ENCODE data around the gene LCE1E. TPM values are rescaled to one million over a fixed set of nuclear protein-coding genes. Genes with fewer than 3 reads are reported as not detected.

The LCE1E gene
- total RNA-seq, 4 donors from 2014 or later = not detected

GRCh38 chr1:152783095-152783494, 3.0 kb upstream of the LCE1E start:
- Histone ChIP-seq H3K36me3 (no peaks in the 10 kb centered on the region), H3K4me1 (no peaks in the 10 kb centered on the region), H3K4me3 (no peak overlapping the region), H3K27me3 (no peaks in the 10 kb centered on the region), H3K9me3 (no peaks in the 10 kb centered on the region), H3K27ac (no peak overlapping the region)
- TF ChIP-seq POLR2A (IDR thresholded peaks at IDR 0.05) (no peak), CTCF (IDR thresholded peaks at IDR 0.05) (no peak)
- DNase-seq = no peak
- intact Hi-C loops (cut with DNase I; ENCODE audit: low total_unique reads) = no loop called here

GRCh38 chr1:152795686-152796085, 9.6 kb downstream of the LCE1E start:
- H3K4me1 ChIP-seq = no peaks in the 10 kb centered on the region

GRCh38 chr1:152796421-152796820, 10.4 kb downstream of the LCE1E start, which contains the start of gene LCE1D:
TSS of gene LCE1D (plus strand) at chr1:152796721. CDS start at chr1:152797795, 1,074 bp downstream.
- intact Hi-C loops (cut with DNase I; ENCODE audit: low total_unique reads) = no loop called here
- H3K27ac ChIP-seq = no peak within 1 kb of the TSS
- no peaks in the 10 kb centered on the region for H3K4me1 ChIP-seq
- no peak for DNase-seq
- H3K36me3 ChIP-seq = no peaks in the 10 kb centered on the region
- H3K27me3 ChIP-seq = no peaks in the 10 kb centered on the region
- no peak for TF ChIP-seq POLR2A (IDR thresholded peaks at IDR 0.05)
- no peak for TF ChIP-seq CTCF (IDR thresholded peaks at IDR 0.05)
- no peak within 1 kb of the TSS for H3K4me3 ChIP-seq
- H3K9me3 ChIP-seq = no peaks in the 10 kb centered on the region

More at GRCh38 chr1:152795686-152796085, 9.6 kb downstream of the LCE1E start:
- H3K27me3 ChIP-seq = no peaks in the 10 kb centered on the region
- DNase-seq = no peak
- H3K27ac ChIP-seq = no peak overlapping the region
- no peak overlapping the region for H3K4me3 ChIP-seq
- intact Hi-C loops (cut with DNase I; ENCODE audit: low total_unique reads) = no loop called here
- no peaks in the 10 kb centered on the region for H3K36me3 ChIP-seq
- TF ChIP-seq POLR2A (IDR thresholded peaks at IDR 0.05) = no peak
- TF ChIP-seq CTCF (IDR thresholded peaks at IDR 0.05) = no peak
- H3K9me3 ChIP-seq = no peaks in the 10 kb centered on the region

GRCh38 chr1:152801333-152801732, 15.3 kb downstream of the LCE1E start:
- Histone ChIP-seq H3K27me3 (no peaks in the 10 kb centered on the region), H3K9me3 (no peaks in the 10 kb centered on the region), H3K4me3 (no peak overlapping the region), H3K36me3 (no peaks in the 10 kb centered on the region), H3K4me1 (no peaks in the 10 kb centered on the region), H3K27ac (no peak overlapping the region)
- intact Hi-C loops (cut with DNase I; ENCODE audit: low total_unique reads) = no loop called here
- no peak for DNase-seq
- TF ChIP-seq CTCF (IDR thresholded peaks at IDR 0.05) (no peak), POLR2A (IDR thresholded peaks at IDR 0.05) (no peak)

GRCh38 chr1:152806576-152806975, 20.5 kb downstream of the LCE1E start, which contains the start of gene LCE1C:
TSS of gene LCE1C (minus strand) at chr1:152806651. CDS start at chr1:152805478, 1,173 bp downstream.
- no peaks in the 10 kb centered on the region for H3K9me3 ChIP-seq
- intact Hi-C loops (cut with DNase I; ENCODE audit: low total_unique reads) = no loop called here
- H3K27me3 ChIP-seq = no peaks in the 10 kb centered on the region
- TF ChIP-seq CTCF (IDR thresholded peaks at IDR 0.05) (no peak), POLR2A (IDR thresholded peaks at IDR 0.05) (no peak)
- no peaks in the 10 kb centered on the region for H3K36me3 ChIP-seq
- no peak for DNase-seq
- no peaks in the 10 kb centered on the region for H3K4me1 ChIP-seq
- no peak within 1 kb of the TSS for H3K27ac ChIP-seq
- no peak within 1 kb of the TSS for H3K4me3 ChIP-seq

Data from uterus (tissue), 4 donors.